Adrenal gland (tissue), 12 donors: ENCODE results near the gene WFS1. TPM values are rescaled to one million over a fixed set of nuclear protein-coding genes. Genes with fewer than 3 reads are reported as not detected.

Experiments used
- DNase-seq, 7 donors: peaks; one replicate each; pipeline ENCODE4 v3.0.0-alpha.2; 2019 to 2020
- H3K27ac ChIP-seq, 5 donors: fragments of 200-600 bp; sonication (generic) in 4 of 5; 1 replicate in 3 of 5; 2 replicates in 2 of 5; pipeline versions ENCODE4 v1.5.1 to v1.8.0; 2016 to 2020; ENCODE audit warnings: mild to moderate bottlenecking in 1 of 5
- H3K27me3 ChIP-seq: fragments of 200-600 bp; 2 replicates; pipeline ENCODE4 v1.8.0; 2021
- H3K36me3 ChIP-seq, 2 donors: fragments of 200-600 bp; replicated peaks in 1 of 2; 1 replicate in 1 of 2; 2 replicates in 1 of 2; pipeline versions ENCODE4 v1.5.1 to v1.8.0; 2018 to 2022
- H3K4me1 ChIP-seq, 2 donors: fragments of 200-600 bp; replicated peaks in 1 of 2; 1 replicate in 1 of 2; 2 replicates in 1 of 2; pipeline versions ENCODE4 v1.5.1 to v1.8.0; 2018 to 2021
- H3K4me3 ChIP-seq, 4 donors: fragments of 200-600 bp; sonication (generic) in 3 of 4; one replicate each; pipeline ENCODE4 v1.5.1; 2016 to 2018
- H3K9me3 ChIP-seq, 3 donors: fragments of 200-600 bp; sonication (generic) in 1 of 3; replicated peaks in 1 of 3; 1 replicate in 2 of 3; 2 replicates in 1 of 3; pipeline versions ENCODE4 v1.5.1 to v1.8.0; 2016 to 2021
- CTCF ChIP-seq, 6 experiments: fragments of 450-650 bp in 4 of 6; fragments of 200-600 bp in 2 of 6; sonication (generic) in 1 of 6; IDR thresholded peaks; 1 replicate in 5 of 6; 2 replicates in 1 of 6; pipeline versions ENCODE4 v1.5.1 to v1.8.0; 2016 to 2021; ENCODE audit warnings: antibody characterized with exemption in 6 of 6, mild to moderate bottlenecking in 2 of 6, moderate library complexity in 1 of 6
- POLR2A ChIP-seq, 2 donors: fragments of 450-650 bp; IDR thresholded peaks; one replicate each; pipeline ENCODE4 v1.6.1; 2017; ENCODE audit warnings: antibody characterized with exemption in 2 of 2, mild to moderate bottlenecking in 2 of 2, moderate library complexity in 1 of 2
- WGBS, 4 donors: extraction: QIAGEN DNeasy Blood & Tissue Kit in 2 of 4; methylation state at CpG; one replicate each; pipeline versions ENCODE4 v1.1.5 to v1.1.7; 2013 to 2017; 5-methylcytosine and 5-hydroxymethylcytosine counted together
- intact Hi-C, 2 donors: fragments of 100-400 bp; cut with DNase I; formaldehyde crosslinking; loops; one replicate each; pipeline versions ENCODE4 v1.14.1 to v1.15.0; 2022 to 2023
- polyA plus RNA-seq, 3 donors: library from polyadenylated mRNA; stranded (reverse); fragments of 200-250 nt in 2 of 3; fragments of 350-450 nt in 1 of 3; fragmentation: Illumina TruSeq in 1 of 3; extraction: RNeasy Lipid Tissue Mini Kit (QIAGEN cat#74804) in 1 of 3; gene quantifications; one replicate each; pipeline ENCODE4 v1.2.3, GENCODE V29; 2013 to 2014
- total RNA-seq, 9 donors: library from RNA; depleted of rRNA in 4 of 9; stranded (reverse); fragments of >200 nt in 4 of 9; fragments of 120-200 nt in 1 of 9; fragmentation: NEBNext Ultra II Directional in 1 of 9; extraction: Animal tissue kit (Norgen Biotek cat#: 25700) in 1 of 9; gene quantifications; one replicate each; pipeline versions ENCODE4 v1.1.0 to v1.2.4, GENCODE V29; 2013 to 2023
- donor health status: healthy with polysubstance abuse.
- donor health status: Bipolar disorder and iron deficiency.
- donor health status: DM: yes; HTN: yes; CAD: no.
- donor health status: DM: no; HTN: no; CAD: no.
- donor health status: DM: no; HTN: no; CAD: no.
- donor health status: DM: yes; HTN: yes; CAD: no.

Gene WFS1
- total and polyA plus RNA-seq, 12 donors, result 20.8 to 64.4 (median 33.1) TPM

- WGBS, 4 donors, result 76 to 90% (median 79%) methylated on average over 6 of the region's 6 CpGs
- H3K36me3 ChIP-seq, result no peaks in the 10 kb centered on the region
- intact Hi-C loops, result no loop called here
- no peaks in the 10 kb centered on the region for H3K9me3 ChIP-seq
- H3K27ac ChIP-seq, result no peak overlapping the region
- no peaks in the 10 kb centered on the region for H3K4me1 ChIP-seq
- TF ChIP-seq POLR2A (IDR thresholded peaks at IDR 0.05) (no peak), CTCF (IDR thresholded peaks at IDR 0.05) (no peak)
- DNase-seq, result no peak
- no peaks in the 10 kb centered on the region for H3K27me3 ChIP-seq
- H3K4me3 ChIP-seq, result no peak overlapping the region
These were observed 43.6 kb downstream of the WFS1 start for GRCh38 chr4:6313216-6313615.

DNA sequence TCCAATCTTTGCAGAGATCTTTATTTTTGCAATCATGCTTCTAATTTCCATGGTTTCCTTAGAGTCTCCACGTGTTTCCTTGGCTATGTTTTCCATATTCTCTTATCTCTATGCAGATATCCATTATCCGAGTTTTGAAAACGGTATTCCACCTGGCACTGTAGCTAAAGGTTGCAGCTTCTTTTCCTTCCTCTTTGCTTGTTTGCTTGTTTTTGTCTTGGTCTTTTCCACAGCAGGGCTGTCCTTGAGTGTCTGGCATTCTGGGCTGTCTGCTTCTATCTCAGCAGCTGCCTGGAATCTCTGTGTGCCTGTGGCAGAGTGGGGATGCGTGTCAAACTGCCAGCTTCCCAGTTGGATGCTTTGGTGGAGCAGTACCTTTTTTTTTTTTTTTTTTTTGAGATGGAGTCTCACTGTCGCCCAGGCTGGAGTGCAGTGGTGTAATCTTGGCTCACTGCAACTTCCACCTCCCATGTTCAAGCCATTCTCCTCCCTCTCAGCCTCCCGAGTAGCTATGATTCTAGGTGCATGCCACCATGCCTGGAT lies 46.9 kb downstream of the WFS1 start:
- intact Hi-C loops, result no loop called here
- H3K27me3 ChIP-seq, result no peaks in the 10 kb centered on the region
- H3K36me3 ChIP-seq, result no peaks in the 10 kb centered on the region
- 36 to 46% (median 44%) methylated on average over 6 of the region's 6 CpGs for WGBS, 4 donors
- no peak for DNase-seq
- no peak overlapping the region for H3K4me3 ChIP-seq
- H3K9me3 ChIP-seq, result no peaks in the 10 kb centered on the region
- TF ChIP-seq CTCF (IDR thresholded peaks at IDR 0.05) (no peak), POLR2A (IDR thresholded peaks at IDR 0.05) (no peak)
- H3K4me1 ChIP-seq, result no peaks in the 10 kb centered on the region
- no peak overlapping the region for H3K27ac ChIP-seq

DNA sequence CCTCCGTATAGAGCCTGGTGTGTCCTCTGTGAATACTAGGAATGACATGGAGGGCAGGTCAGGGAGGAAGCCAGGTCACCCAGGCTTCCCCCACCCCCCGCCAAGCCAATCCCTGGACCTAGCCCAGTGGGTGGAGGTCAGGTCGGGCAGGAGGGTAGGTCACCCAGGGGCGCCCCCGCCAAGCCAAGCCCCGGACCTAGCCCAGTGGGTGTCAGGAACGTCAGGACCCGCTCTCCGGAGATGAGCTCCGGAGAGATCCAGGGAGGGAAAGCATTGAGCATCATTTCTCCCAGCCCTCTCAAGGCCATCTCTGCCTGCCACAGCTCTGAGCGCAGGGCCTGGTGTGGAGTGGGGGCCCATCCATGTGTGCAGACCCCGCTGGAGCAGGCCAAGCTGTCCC lies 48.6 kb downstream of the WFS1 start:
- no peaks in the 10 kb centered on the region for H3K4me1 ChIP-seq
- no peaks in the 10 kb centered on the region for H3K36me3 ChIP-seq
- H3K27me3 ChIP-seq, result no peaks in the 10 kb centered on the region
- TF ChIP-seq CTCF (IDR thresholded peaks at IDR 0.05) (no peak), POLR2A (IDR thresholded peaks at IDR 0.05) (no peak)
- 72 to 84% (median 75%) methylated on average over 8 to 12 of the region's 12 CpGs for WGBS, 4 donors
- H3K9me3 ChIP-seq, result no peaks in the 10 kb centered on the region
- DNase-seq, result no peak
- H3K27ac ChIP-seq, result no peak overlapping the region
- intact Hi-C loops, result no loop called here
- H3K4me3 ChIP-seq, result no peak overlapping the region

DNA sequence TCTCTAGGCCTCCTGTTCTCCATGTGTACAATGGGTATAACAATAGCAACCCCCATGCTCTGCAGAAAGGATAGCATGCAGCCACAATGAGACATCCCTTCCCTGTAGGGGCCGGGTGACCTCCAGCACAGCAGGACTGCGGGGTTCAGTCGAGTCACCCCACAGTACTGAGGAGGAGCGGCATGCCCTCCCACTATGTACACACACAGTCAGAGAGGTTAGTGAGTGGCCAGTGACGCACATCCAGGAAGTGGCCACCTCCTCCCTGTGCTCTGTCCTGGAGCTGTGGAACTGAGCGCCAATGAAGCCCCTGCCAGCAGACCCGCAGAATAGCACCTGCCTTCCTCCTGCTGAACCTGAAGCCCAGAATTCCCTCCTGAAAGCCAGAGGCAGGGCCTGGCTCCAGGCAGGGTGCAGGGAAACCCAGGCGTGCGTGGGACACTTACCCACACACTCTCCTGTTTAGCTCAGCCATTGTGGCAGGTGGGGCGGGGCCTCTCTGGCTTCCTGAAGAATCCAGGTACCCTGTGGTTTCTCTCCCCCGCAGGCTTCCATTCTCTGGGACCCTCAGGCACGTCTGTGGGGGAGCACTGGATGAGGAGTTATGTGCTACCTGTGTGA lies 50.0 kb downstream of the WFS1 start:
- WGBS, 4 donors, result 79 to 88% (median 83%) methylated on average over 11 to 12 of the region's 12 CpGs
- TF ChIP-seq POLR2A (IDR thresholded peaks at IDR 0.05) (no peak), CTCF (IDR thresholded peaks at IDR 0.05) (no peak)
- Histone ChIP-seq H3K4me3 (no peak overlapping the region), H3K4me1 (no peaks in the 10 kb centered on the region), H3K36me3 (no peaks in the 10 kb centered on the region), H3K27ac (no peak overlapping the region), H3K9me3 (no peaks in the 10 kb centered on the region), H3K27me3 (no peaks in the 10 kb centered on the region)
- intact Hi-C loops, result loop anchor here in 1 of 2 donors (10.0 kb wide), 1 partner anchor 325 kb away; no protein-coding TSS in a partner anchor
- no peak for DNase-seq
